A673 (cell line): ENCODE results near the gene RPTOR.

ENCODE experiments used
- EZH2 ChIP-seq: fragments of 200-600 bp; sonication (generic); IDR thresholded peaks from 2 replicates; pipeline ENCODE4 v1.6.1; 2017; ENCODE audit warnings: borderline replicate concordance, low read depth, mild to moderate bottlenecking, mixed read lengths, antibody characterized with exemption, low read length; ENCODE audit not compliant: poor library complexity, severe bottlenecking
- TF ChIP-seq, protein P1 (sequence below): fragments of 300-800, 200-600 bp; sonication (generic); conservative IDR thresholded peaks from 2 replicates; pipeline ENCODE4 v1.5.1; 2017; ENCODE audit warnings: low read depth, mild to moderate bottlenecking, antibody characterized with exemption, low read length, moderate library complexity, mixed read lengths

DNA sequence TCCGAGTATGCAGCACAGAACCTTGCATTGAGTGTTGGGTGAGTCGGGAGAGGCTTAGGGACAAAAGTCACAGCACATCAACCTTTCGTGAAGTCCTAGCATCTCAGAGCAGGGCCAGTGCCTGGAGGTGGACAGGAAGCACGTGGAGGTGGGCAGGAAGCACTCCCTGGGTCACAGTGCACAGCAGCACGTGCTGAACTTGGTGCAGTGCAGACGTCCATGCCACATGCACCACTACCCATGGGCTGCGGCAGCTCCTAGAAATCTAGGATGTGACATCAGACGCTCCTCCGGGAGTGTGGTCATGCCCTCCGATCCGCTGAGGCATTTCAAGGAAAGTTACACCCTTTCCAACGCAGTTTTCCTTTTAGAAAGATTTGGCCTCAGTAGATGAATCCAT, 363.6 kb downstream of the RPTOR start:
- TF ChIP-seq EZH2, result no peak
- TF ChIP-seq, protein P1, sequence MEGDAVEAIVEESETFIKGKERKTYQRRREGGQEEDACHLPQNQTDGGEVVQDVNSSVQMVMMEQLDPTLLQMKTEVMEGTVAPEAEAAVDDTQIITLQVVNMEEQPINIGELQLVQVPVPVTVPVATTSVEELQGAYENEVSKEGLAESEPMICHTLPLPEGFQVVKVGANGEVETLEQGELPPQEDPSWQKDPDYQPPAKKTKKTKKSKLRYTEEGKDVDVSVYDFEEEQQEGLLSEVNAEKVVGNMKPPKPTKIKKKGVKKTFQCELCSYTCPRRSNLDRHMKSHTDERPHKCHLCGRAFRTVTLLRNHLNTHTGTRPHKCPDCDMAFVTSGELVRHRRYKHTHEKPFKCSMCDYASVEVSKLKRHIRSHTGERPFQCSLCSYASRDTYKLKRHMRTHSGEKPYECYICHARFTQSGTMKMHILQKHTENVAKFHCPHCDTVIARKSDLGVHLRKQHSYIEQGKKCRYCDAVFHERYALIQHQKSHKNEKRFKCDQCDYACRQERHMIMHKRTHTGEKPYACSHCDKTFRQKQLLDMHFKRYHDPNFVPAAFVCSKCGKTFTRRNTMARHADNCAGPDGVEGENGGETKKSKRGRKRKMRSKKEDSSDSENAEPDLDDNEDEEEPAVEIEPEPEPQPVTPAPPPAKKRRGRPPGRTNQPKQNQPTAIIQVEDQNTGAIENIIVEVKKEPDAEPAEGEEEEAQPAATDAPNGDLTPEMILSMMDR, result no peak
